Activated CD4-positive, alpha-beta memory T cell treated with anti-CD3 and anti-CD28 coated beads, Interleukin-2, amount 10 ng/mL, durations not matched to agents 7 days and 5 days (primary cell): Measurements from ENCODE around the gene ECHDC3. TPM values are rescaled to one million over a fixed set of nuclear protein-coding genes. Genes with fewer than 3 reads are reported as not detected.

Experiments used
- CTCF ChIA-PET: fragments of 350-600 bp; sonication (Branson Sonifier 250); formaldehyde crosslinking; loops from one replicate; lab custom pipeline; 2021; ENCODE audit warnings: antibody characterized with exemption, inconsistent platforms; lab: Charles Lee
- POLR2A ChIA-PET: fragments of 350-600 bp; sonication (Branson Sonifier 250); formaldehyde crosslinking; loops from one replicate; lab custom pipeline; 2021; ENCODE audit warnings: antibody characterized with exemption; lab: Charles Lee
- DNase-seq: peaks from one replicate; pipeline ENCODE4 v3.0.0-alpha.2; 2020
- H3K27ac Mint-ChIP-seq: one replicate; pipeline ENCODE4 v1.8.0; 2021; ENCODE audit warnings: mild to moderate bottlenecking, mixed read lengths
- H3K27me3 Mint-ChIP-seq: one replicate; pipeline ENCODE4 v1.8.0; 2021; ENCODE audit warnings: mixed read lengths
- H3K36me3 Mint-ChIP-seq: one replicate; pipeline ENCODE4 v1.8.0; 2021; ENCODE audit warnings: low read depth, mixed read lengths
- H3K4me1 Mint-ChIP-seq: one replicate; pipeline ENCODE4 v1.8.0; 2021; ENCODE audit warnings: mixed read lengths
- H3K4me3 Mint-ChIP-seq: one replicate; pipeline ENCODE4 v1.8.0; 2021; ENCODE audit warnings: mild to moderate bottlenecking, mixed read lengths
- H3K9me3 Mint-ChIP-seq: one replicate; pipeline ENCODE4 v1.8.0; 2021; ENCODE audit warnings: mixed read lengths
- total RNA-seq, 2 experiments: library from RNA; stranded (reverse); gene quantifications; one replicate each; pipeline ENCODE4 v1.2.3, GENCODE V29; 2021

The ECHDC3 gene
- total RNA-seq, 2 experiments from 2014 or later, result not detected

- no peaks in the 10 kb centered on the region for H3K36me3 Mint-ChIP-seq
- no peaks in the 10 kb centered on the region for H3K9me3 Mint-ChIP-seq
- DNase-seq, result no peak
- H3K27ac Mint-ChIP-seq, result no peak overlapping the region
- no peaks in the 10 kb centered on the region for H3K4me1 Mint-ChIP-seq
- peaks cover 10% of the 10 kb centered on the region for H3K27me3 Mint-ChIP-seq
- ChIA-PET CTCF (interaction anchor here (0.7 to 5.6 kb wide), 15 partner anchors 11 to 275 kb away, joined by 3 to 71 read pairs (median 5); no protein-coding TSS in a partner anchor), POLR2A (no interaction called here)
- H3K4me3 Mint-ChIP-seq, result no peak overlapping the region
These were observed 16.5 kb downstream of the ECHDC3 start for GRCh38 chr10:11758527-11759236.

DNA sequence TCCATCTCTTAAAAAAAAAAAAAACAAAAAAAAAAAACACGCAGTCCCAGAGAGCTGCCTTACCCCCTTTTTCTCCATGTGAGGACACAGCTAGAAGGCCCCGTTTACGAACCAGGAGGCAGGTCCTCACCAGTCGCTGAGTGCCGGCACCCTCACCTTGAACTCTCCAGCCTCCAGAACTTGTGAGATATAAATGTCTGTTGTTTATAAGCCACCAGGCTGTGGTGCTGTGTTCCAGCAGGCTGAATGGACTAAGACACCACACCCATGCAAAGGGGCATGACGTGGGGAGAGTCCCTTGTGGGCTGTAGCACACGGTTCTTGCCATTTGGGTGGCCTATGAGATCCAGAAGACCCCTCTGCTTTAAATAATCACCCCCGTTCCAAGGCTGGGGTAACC, 17.2 kb downstream of the ECHDC3 start:
- ChIA-PET POLR2A (no interaction called here), CTCF (interaction anchor here (1.0 to 3.7 kb wide), 2 partner anchors 239 to 244 kb away, joined by 6 to 47 read pairs; no protein-coding TSS in a partner anchor)
- Mint-ChIP-seq H3K27ac (no peak overlapping the region), H3K9me3 (no peaks in the 10 kb centered on the region), H3K4me1 (no peaks in the 10 kb centered on the region), H3K27me3 (peaks cover 8% of the 10 kb centered on the region), H3K36me3 (no peaks in the 10 kb centered on the region), H3K4me3 (no peak overlapping the region)
- no peak for DNase-seq

DNA sequence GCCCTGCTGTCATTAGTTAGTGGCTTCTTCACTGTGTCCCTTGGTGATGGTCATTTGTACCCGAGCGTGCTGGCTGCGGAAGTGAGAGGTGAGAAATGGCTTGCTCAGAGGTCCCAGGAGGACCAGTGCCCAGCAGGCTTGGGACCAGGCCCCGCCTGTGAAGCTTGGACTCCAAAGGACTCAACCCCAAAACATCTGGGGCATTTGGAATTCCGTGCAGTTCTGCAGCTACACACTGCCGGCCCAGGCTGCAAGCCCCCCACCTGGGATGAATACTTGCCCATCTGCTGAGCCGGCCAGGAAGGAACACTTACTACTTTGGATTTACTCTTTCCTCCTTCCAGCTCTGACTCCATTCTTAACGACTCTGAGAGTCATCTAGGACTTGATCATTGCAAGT, 18.0 kb downstream of the ECHDC3 start:
- no peaks in the 10 kb centered on the region for H3K4me1 Mint-ChIP-seq
- ChIA-PET POLR2A (no interaction called here), CTCF (interaction anchor here (1.3 kb wide), 1 partner anchor 245 kb away, joined by 4 read pairs; no protein-coding TSS in a partner anchor)
- no peak overlapping the region for H3K4me3 Mint-ChIP-seq
- no peak overlapping the region for H3K27ac Mint-ChIP-seq
- DNase-seq, result no peak
- H3K27me3 Mint-ChIP-seq, result peaks cover 4% of the 10 kb centered on the region
- no peaks in the 10 kb centered on the region for H3K9me3 Mint-ChIP-seq
- H3K36me3 Mint-ChIP-seq, result no peaks in the 10 kb centered on the region

GRCh38 chr10:11760861-11761260, 18.7 kb downstream of the ECHDC3 start:
- no peak overlapping the region for H3K4me3 Mint-ChIP-seq
- CTCF ChIA-PET, result interaction anchor here (1.3 kb wide), 1 partner anchor 246 kb away, joined by 4 read pairs; no protein-coding TSS in a partner anchor
- no peak overlapping the region for H3K27ac Mint-ChIP-seq
- no peak for DNase-seq
- H3K27me3 Mint-ChIP-seq, result no peaks in the 10 kb centered on the region
- POLR2A ChIA-PET, result no interaction called here
- no peaks in the 10 kb centered on the region for H3K4me1 Mint-ChIP-seq
- H3K9me3 Mint-ChIP-seq, result no peaks in the 10 kb centered on the region
- no peaks in the 10 kb centered on the region for H3K36me3 Mint-ChIP-seq

DNA sequence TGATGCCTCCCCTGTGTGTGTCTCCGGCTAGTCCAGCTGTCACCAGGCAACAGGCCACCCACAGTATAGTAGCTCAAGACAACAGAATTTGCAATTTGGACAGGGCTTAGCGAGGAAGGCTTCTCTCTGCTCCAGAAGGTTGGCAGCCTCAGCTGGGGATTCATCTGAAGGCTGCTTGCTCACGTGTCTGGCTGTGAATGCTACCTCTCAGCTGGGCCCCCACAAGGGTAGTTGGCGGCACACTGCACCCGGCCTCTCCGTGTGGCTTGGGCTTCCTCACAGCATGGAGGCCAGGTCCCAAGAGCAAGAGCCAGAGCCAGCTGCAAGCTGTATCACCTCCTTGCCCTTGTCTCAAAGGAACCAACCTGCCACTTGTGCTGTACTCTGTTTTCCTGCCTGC, 19.2 kb downstream of the ECHDC3 start:
- H3K36me3 Mint-ChIP-seq, result no peaks in the 10 kb centered on the region
- ChIA-PET CTCF (interaction anchor here (1.3 kb wide), 1 partner anchor 246 kb away, joined by 4 read pairs; no protein-coding TSS in a partner anchor), POLR2A (no interaction called here)
- no peaks in the 10 kb centered on the region for H3K4me1 Mint-ChIP-seq
- no peak overlapping the region for H3K4me3 Mint-ChIP-seq
- no peak overlapping the region for H3K27ac Mint-ChIP-seq
- H3K27me3 Mint-ChIP-seq, result no peaks in the 10 kb centered on the region
- DNase-seq, result no peak
- no peaks in the 10 kb centered on the region for H3K9me3 Mint-ChIP-seq

GRCh38 chr10:11762706-11763500, 20.7 kb downstream of the ECHDC3 start:
- H3K9me3 Mint-ChIP-seq, result no peaks in the 10 kb centered on the region
- no peak overlapping the region for H3K27ac Mint-ChIP-seq
- no peak overlapping the region for H3K4me3 Mint-ChIP-seq
- no peaks in the 10 kb centered on the region for H3K27me3 Mint-ChIP-seq
- H3K4me1 Mint-ChIP-seq, result no peaks in the 10 kb centered on the region
- ChIA-PET POLR2A (no interaction called here), CTCF (no interaction called here)
- DNase-seq, result no peak
- no peaks in the 10 kb centered on the region for H3K36me3 Mint-ChIP-seq

DNA sequence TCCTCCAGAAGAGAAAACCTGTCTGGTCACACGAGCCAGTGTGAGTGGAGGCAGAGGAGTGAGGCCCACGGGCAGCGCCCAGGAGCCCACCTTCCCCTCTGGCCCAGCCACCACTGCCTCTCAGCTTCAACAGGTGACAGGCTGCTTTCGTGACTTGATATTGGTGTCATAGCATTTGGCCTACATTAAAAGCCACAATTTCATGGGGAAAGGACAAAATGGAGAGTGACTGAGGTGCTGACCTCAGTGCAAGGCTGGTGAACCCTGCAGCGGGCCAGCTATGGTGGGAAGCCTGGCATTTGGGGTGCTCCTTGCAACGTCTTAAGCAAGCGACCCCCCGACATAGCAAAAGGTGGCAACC, 21.3 kb downstream of the ECHDC3 start:
- no peaks in the 10 kb centered on the region for H3K9me3 Mint-ChIP-seq
- POLR2A ChIA-PET, result no interaction called here
- H3K27ac Mint-ChIP-seq, result no peak overlapping the region
- H3K4me3 Mint-ChIP-seq, result no peak overlapping the region
- CTCF ChIA-PET, result no interaction called here
- H3K27me3 Mint-ChIP-seq, result no peaks in the 10 kb centered on the region
- no peaks in the 10 kb centered on the region for H3K4me1 Mint-ChIP-seq
- no peaks in the 10 kb centered on the region for H3K36me3 Mint-ChIP-seq
- no peak for DNase-seq

DNA sequence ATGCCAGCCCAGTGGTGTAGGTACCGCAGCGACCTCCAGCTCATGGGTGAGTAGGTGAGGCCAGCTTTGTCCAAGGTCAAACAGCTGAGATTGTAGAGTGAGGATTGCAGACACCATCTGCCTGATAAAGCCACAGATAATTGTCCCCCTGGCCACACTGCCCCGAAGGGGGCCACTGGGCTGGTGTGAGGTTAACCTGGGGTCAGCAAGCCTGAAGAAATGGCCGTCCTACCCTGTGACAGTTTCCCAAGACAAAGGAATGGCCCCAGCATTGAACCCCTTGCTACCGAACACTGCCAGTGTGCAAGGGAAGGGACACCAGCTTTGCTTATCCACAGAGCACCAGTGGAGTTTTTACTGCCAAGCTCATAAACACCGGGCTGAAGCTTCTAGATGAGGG, 23.0 kb downstream of the ECHDC3 start:
- H3K4me1 Mint-ChIP-seq, result no peaks in the 10 kb centered on the region
- CTCF ChIA-PET, result interaction anchor here (0.7 kb wide), 1 partner anchor 249 kb away, joined by 4 read pairs; no protein-coding TSS in a partner anchor
- no peaks in the 10 kb centered on the region for H3K36me3 Mint-ChIP-seq

DNA sequence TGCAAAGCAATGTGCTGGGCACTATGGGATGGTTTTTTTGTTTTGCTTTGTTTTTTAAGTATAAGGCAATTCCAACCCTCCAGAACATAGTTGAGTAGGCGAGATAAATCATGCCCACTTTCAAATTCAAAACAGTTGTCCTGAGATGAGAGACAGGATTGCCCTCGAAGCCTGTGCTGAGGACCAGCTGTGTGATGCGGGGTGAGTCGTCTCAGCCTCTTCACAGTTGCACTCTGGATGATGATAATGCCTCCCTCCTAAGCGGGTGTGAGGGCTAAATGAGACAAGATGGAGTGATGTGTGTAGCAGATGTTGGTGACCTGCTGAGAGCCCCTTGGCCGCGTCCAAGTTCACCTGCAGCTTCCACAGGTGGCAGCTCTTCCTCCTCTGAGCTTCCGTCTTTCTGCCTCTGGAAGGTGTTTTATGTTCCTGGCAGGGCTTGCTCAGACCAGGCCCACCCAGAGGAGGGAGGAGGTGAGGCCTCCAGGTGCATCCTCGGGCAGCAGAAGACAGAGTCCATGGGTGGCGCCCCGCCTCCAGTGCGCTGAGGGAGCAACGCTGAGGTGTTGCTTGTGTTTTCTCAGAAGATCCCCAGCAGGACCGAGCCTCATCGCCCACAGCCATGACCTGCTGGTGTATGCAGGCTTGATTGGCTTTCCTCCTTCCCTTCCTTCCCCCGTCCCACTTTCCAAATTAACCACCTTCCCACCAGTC, 30.6 kb downstream of the ECHDC3 start:
- Mint-ChIP-seq H3K9me3 (no peaks in the 10 kb centered on the region), H3K36me3 (no peaks in the 10 kb centered on the region), H3K27me3 (peaks cover 8% of the 10 kb centered on the region), H3K4me3 (no peak overlapping the region), H3K27ac (no peak overlapping the region), H3K4me1 (no peaks in the 10 kb centered on the region)
- ChIA-PET POLR2A (no interaction called here), CTCF (interaction anchor here (2.0 kb wide), 1 partner anchor 11 kb away, joined by 9 read pairs; no protein-coding TSS in a partner anchor)
- DNase-seq, result no peak

More for the DNA sequence above, 23.0 kb downstream of the ECHDC3 start:
- Mint-ChIP-seq H3K27ac (no peak overlapping the region), H3K27me3 (no peaks in the 10 kb centered on the region), H3K9me3 (no peaks in the 10 kb centered on the region), H3K4me3 (no peak overlapping the region)
- POLR2A ChIA-PET, result no interaction called here
- DNase-seq, result no peak

DNA sequence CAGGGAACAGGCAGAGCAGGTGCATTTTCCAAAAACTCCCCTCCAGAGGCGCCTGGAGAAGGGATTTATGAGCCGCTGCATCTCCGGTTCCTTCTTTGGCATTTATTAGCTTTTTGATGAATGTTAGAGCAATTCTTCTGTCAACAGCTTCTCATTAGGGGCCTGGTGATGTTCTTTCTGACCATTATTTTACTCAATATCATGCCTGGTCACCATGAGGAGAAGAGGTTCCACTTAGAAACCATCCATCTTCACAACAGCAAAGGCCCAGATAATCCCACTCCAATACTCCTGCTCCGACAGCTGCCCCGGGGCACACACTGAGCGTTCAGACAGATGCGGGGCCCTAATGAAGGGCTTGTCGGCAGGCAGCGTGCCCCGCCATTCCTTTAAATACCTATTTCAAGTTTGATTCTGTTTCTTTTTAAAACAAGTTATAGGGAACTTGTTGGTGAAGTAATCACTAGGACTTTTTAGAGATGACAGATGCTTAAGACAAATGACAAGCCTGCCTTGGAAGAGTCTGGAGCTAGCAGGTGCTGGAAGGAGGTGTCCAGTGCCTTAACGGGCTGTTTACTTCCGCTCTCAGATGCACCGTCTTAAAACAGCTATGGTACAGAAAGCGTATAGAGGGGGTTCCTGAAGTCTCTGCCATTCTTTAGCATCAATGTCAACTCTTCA, 31.7 kb downstream of the ECHDC3 start:
- no peaks in the 10 kb centered on the region for H3K9me3 Mint-ChIP-seq
- no peaks in the 10 kb centered on the region for H3K4me1 Mint-ChIP-seq
- H3K27me3 Mint-ChIP-seq, result peaks cover 9% of the 10 kb centered on the region
- H3K4me3 Mint-ChIP-seq, result no peak overlapping the region
- H3K36me3 Mint-ChIP-seq, result no peaks in the 10 kb centered on the region
- no peak overlapping the region for H3K27ac Mint-ChIP-seq
- CTCF ChIA-PET, result interaction anchor here (2.0 kb wide), 1 partner anchor 10 kb away, joined by 9 read pairs; no protein-coding TSS in a partner anchor
- DNase-seq, result no peak
- POLR2A ChIA-PET, result no interaction called here

DNA sequence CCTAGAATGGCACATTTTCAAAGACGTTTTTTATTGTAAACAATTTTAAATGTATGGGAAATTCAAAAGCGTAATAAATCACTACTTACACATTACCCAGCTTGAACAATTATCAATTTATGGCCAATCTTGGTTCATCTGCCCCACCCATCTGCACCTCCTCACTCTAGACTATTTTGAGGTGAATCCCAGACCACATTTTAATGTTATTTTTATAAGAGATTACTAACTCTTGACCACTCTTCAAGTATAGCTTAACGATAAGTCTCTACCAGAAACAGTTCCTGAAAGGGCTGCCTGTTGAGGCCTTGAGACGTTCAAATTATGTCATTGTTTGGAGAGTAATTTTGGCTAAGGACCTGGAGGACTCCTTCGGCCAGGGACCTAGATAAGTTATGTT, 33.2 kb downstream of the ECHDC3 start:
- Mint-ChIP-seq H3K27me3 (peaks cover 9% of the 10 kb centered on the region), H3K36me3 (no peaks in the 10 kb centered on the region), H3K27ac (no peak overlapping the region), H3K4me1 (no peaks in the 10 kb centered on the region), H3K9me3 (no peaks in the 10 kb centered on the region), H3K4me3 (no peak overlapping the region)
- ChIA-PET CTCF (interaction anchor here (0.7 to 1.2 kb wide), 2 partner anchors 17 to 377 kb away, joined by 3 read pairs; no protein-coding TSS in a partner anchor), POLR2A (no interaction called here)
- DNase-seq, result no peak

- ChIA-PET POLR2A (no interaction called here), CTCF (no interaction called here)
- peaks cover 9% of the 10 kb centered on the region for H3K27me3 Mint-ChIP-seq
- no peak overlapping the region for H3K4me3 Mint-ChIP-seq
- no peak for DNase-seq
- no peak overlapping the region for H3K27ac Mint-ChIP-seq
- no peaks in the 10 kb centered on the region for H3K9me3 Mint-ChIP-seq
- H3K36me3 Mint-ChIP-seq, result no peaks in the 10 kb centered on the region
- no peaks in the 10 kb centered on the region for H3K4me1 Mint-ChIP-seq
These were observed 33.9 kb downstream of the ECHDC3 start for GRCh38 chr10:11776080-11776479.
